ENCODE results near the gene SCEL.

DNA sequence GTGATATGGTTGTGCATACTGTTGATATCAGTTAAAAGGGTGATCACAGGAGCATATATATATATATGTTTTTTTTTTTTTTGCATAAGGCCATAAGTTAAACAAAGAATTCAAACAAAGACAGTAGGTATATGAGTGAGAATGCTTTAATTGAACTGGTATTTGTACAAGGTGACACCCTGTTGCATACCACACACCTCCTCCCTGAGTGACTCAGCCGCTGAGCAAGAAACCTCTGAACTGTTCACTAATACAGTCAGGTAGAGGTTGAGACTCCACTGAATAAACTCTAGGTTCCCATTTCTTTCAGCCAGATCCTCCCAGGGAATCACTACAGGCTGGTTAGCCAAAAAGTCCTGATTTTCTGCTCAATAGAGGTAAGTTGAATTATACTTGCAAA, at the start of gene SCEL:
- TF ChIP-seq, protein P1, sequence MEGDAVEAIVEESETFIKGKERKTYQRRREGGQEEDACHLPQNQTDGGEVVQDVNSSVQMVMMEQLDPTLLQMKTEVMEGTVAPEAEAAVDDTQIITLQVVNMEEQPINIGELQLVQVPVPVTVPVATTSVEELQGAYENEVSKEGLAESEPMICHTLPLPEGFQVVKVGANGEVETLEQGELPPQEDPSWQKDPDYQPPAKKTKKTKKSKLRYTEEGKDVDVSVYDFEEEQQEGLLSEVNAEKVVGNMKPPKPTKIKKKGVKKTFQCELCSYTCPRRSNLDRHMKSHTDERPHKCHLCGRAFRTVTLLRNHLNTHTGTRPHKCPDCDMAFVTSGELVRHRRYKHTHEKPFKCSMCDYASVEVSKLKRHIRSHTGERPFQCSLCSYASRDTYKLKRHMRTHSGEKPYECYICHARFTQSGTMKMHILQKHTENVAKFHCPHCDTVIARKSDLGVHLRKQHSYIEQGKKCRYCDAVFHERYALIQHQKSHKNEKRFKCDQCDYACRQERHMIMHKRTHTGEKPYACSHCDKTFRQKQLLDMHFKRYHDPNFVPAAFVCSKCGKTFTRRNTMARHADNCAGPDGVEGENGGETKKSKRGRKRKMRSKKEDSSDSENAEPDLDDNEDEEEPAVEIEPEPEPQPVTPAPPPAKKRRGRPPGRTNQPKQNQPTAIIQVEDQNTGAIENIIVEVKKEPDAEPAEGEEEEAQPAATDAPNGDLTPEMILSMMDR (conservative IDR thresholded peaks at IDR 0.05; ENCODE audit: low read depth in 2 of 2): no peak
- TF ChIP-seq EZH2phosphoT487 (IDR thresholded peaks at IDR 0.05; ENCODE audit: unreplicated experiment) (no peak), POLR2AphosphoS5 (IDR thresholded peaks at IDR 0.05; ENCODE audit: low read depth) (no peak), EZH2 (IDR thresholded peaks at IDR 0.05; ENCODE audit: low read depth, unreplicated experiment) (no peak), JUNB (IDR thresholded peaks at IDR 0.05; ENCODE audit: unreplicated experiment) (no peak), STAT1 (IDR thresholded peaks at IDR 0.05; ENCODE audit: unreplicated experiment) (no peak)
- TF ChIP-seq, protein P2, sequence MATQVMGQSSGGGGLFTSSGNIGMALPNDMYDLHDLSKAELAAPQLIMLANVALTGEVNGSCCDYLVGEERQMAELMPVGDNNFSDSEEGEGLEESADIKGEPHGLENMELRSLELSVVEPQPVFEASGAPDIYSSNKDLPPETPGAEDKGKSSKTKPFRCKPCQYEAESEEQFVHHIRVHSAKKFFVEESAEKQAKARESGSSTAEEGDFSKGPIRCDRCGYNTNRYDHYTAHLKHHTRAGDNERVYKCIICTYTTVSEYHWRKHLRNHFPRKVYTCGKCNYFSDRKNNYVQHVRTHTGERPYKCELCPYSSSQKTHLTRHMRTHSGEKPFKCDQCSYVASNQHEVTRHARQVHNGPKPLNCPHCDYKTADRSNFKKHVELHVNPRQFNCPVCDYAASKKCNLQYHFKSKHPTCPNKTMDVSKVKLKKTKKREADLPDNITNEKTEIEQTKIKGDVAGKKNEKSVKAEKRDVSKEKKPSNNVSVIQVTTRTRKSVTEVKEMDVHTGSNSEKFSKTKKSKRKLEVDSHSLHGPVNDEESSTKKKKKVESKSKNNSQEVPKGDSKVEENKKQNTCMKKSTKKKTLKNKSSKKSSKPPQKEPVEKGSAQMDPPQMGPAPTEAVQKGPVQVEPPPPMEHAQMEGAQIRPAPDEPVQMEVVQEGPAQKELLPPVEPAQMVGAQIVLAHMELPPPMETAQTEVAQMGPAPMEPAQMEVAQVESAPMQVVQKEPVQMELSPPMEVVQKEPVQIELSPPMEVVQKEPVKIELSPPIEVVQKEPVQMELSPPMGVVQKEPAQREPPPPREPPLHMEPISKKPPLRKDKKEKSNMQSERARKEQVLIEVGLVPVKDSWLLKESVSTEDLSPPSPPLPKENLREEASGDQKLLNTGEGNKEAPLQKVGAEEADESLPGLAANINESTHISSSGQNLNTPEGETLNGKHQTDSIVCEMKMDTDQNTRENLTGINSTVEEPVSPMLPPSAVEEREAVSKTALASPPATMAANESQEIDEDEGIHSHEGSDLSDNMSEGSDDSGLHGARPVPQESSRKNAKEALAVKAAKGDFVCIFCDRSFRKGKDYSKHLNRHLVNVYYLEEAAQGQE (IDR thresholded peaks at IDR 0.05; ENCODE audit: unreplicated experiment): no peak
